HCT116 (cell line): ENCODE data around the gene IRF2. TPM values are rescaled to one million over a fixed set of nuclear protein-coding genes. Genes with fewer than 3 reads are reported as not detected.

ENCODE experiments used
- ATAC-seq: fragments of 200-7000 bp; cut with Tn5 transposase; 2 replicates; pipeline ENCODE4 v1.9.1; 2020; ENCODE audit warnings: mild to moderate bottlenecking, moderate library complexity
- BruUV-seq: library from RNA; stranded (reverse); fragments of 400-500 nt; replicated peaks from 2 replicates; lab custom pipeline; 2021; lab: Mats Ljungman, UMichigan
- CTCF ChIA-PET: fragments of 300-600 bp; sonication (Branson Sonifier 250); formaldehyde crosslinking; loops from one replicate; lab custom pipeline; 2021; ENCODE audit warnings: antibody characterized with exemption; lab: Charles Lee
- POLR2A ChIA-PET: fragments of 300-600, 350-600 bp; sonication (Branson Sonifier 250); formaldehyde crosslinking; loops from one replicate; lab custom pipeline; 2021; ENCODE audit warnings: antibody characterized with exemption; lab: Charles Lee
- RAD21 ChIA-PET, 2 experiments: fragments of 300-600 bp; sonication (Branson Sonifier 250); formaldehyde crosslinking; loops; one replicate each; lab custom pipeline; 2023; ENCODE audit warnings: low total read pairs in 2 of 2; ENCODE audit not compliant: uncharacterized antibody in 2 of 2, unreplicated experiment in 2 of 2, low non-redundant PET in 1 of 2; lab: Charles Lee
- DNase-seq: peaks from one replicate; pipeline ENCODE4 v3.0.0-alpha.2; 2010; ENCODE audit warnings: low read depth, low spot score
- H2AFZ ChIP-seq: fragments of 200-600 bp; shearing (Covaris generic), sonication (generic); 2 replicates; pipeline ENCODE4 v1.6.1; 2017; ENCODE audit warnings: low read depth, mixed run types, mixed read lengths, antibody characterized with exemption, low read length; ENCODE audit not compliant: poor library complexity, severe bottlenecking
- H3K27ac ChIP-seq: 2 replicates; pipeline ENCODE4 v1.5.1; 2012; ENCODE audit warnings: low read depth, low read length
- H3K27me3 ChIP-seq: fragments of 200-600 bp; sonication (generic); 2 replicates; pipeline ENCODE4 v1.6.1; 2016; ENCODE audit warnings: mixed run types, low read length, mixed read lengths; ENCODE audit not compliant: insufficient read depth
- H3K36me3 ChIP-seq, 2 experiments: fragments of 200-500 bp in 1 of 2; fragments of 200-600 bp in 1 of 2; sonication (Bioruptor generic) in 1 of 2; sonication (generic) in 1 of 2; 2 replicates each; pipeline versions ENCODE4 v1.5.1 to v1.6.1; 2014 to 2016; ENCODE audit warnings: low read length in 2 of 2, inconsistent platforms in 1 of 2, mixed read lengths in 1 of 2, mixed run types in 1 of 2; ENCODE audit not compliant: insufficient read depth in 2 of 2, control insufficient read depth in 1 of 2
- H3K4me1 ChIP-seq, 2 experiments: fragments of 200-600 bp in 1 of 2; sonication (generic) in 1 of 2; 2 replicates each; pipeline versions ENCODE4 v1.5.1 to v1.6.1; 2012 to 2017; ENCODE audit warnings: low read length in 2 of 2, inconsistent platforms in 1 of 2, mild to moderate bottlenecking in 1 of 2, mixed read lengths in 1 of 2, mixed run types in 1 of 2, moderate library complexity in 1 of 2; ENCODE audit not compliant: insufficient read depth in 2 of 2, control insufficient read depth in 1 of 2
- H3K4me2 ChIP-seq: fragments of 200-600 bp; sonication (generic); 2 replicates; pipeline ENCODE4 v1.6.1; 2017; ENCODE audit warnings: mixed run types, low read length, mixed read lengths
- H3K4me3 ChIP-seq, 2 experiments: fragments of 200-600 bp in 1 of 2; sonication (generic) in 1 of 2; replicated peaks in 1 of 2; 2 replicates each; pipeline ENCODE4 v1.5.1; 2011 to 2016; ENCODE audit warnings: low read length in 2 of 2, control low read depth in 1 of 2, low read depth in 1 of 2, mild to moderate bottlenecking in 1 of 2, mixed read lengths in 1 of 2, mixed run types in 1 of 2
- H3K79me2 ChIP-seq: fragments of 200-600 bp; sonication (generic); 2 replicates; pipeline ENCODE4 v1.6.1; 2017; ENCODE audit warnings: mild to moderate bottlenecking, mixed run types, low read length, moderate library complexity, mixed read lengths; ENCODE audit not compliant: insufficient read depth
- H3K9ac ChIP-seq: fragments of 200-600 bp; sonication (generic); 2 replicates; pipeline ENCODE4 v1.6.1; 2016; ENCODE audit warnings: low read length, mixed read lengths
- H3K9me2 ChIP-seq: fragments of 200-600 bp; sonication (generic), shearing (Covaris generic); 2 replicates; pipeline ENCODE4 v1.6.1; 2017; ENCODE audit warnings: mixed run types, mild to moderate bottlenecking, moderate library complexity; ENCODE audit not compliant: insufficient read depth
- H3K9me3 ChIP-seq, 2 experiments: fragments of 200-500 bp in 1 of 2; fragments of 200-600 bp in 1 of 2; sonication (Bioruptor generic) in 1 of 2; sonication (generic) in 1 of 2; 2 replicates each; pipeline ENCODE4 v1.6.1; 2014 to 2017; ENCODE audit warnings: low read length in 2 of 2, mixed read lengths in 2 of 2, inconsistent platforms in 1 of 2, low read depth in 1 of 2, mild to moderate bottlenecking in 1 of 2, mixed run types in 1 of 2, moderate library complexity in 1 of 2; ENCODE audit not compliant: control insufficient read depth in 1 of 2, insufficient read depth in 1 of 2
- H4K20me1 ChIP-seq: fragments of 200-600 bp; sonication (generic), shearing (Covaris generic); 2 replicates; pipeline ENCODE4 v1.6.1; 2017; ENCODE audit warnings: mixed run types, mild to moderate bottlenecking, moderate library complexity; ENCODE audit not compliant: insufficient read depth
- CTCF ChIP-seq, 3 experiments: fragments of 200-600 bp in 1 of 3; sonication (generic) in 1 of 3; IDR thresholded peaks in 2 of 3; conservative IDR thresholded peaks in 1 of 3; 2 replicates each; pipeline ENCODE4 v1.5.1; 2012 to 2017; ENCODE audit warnings: low read depth in 2 of 3, low read length in 2 of 3, antibody characterized with exemption in 1 of 3, borderline replicate concordance in 1 of 3, control low read depth in 1 of 3, mild to moderate bottlenecking in 1 of 3, mixed read lengths in 1 of 3, mixed run types in 1 of 3, moderate library complexity in 1 of 3; ENCODE audit not compliant: insufficient read depth in 1 of 3
- EZH2phosphoT487 ChIP-seq: fragments of 200-600 bp; IDR thresholded peaks from 2 replicates; pipeline ENCODE4 v1.6.1; 2018; ENCODE audit warnings: antibody characterized with exemption, borderline replicate concordance
- POLR2AphosphoS5 ChIP-seq: IDR thresholded peaks from 2 replicates; pipeline ENCODE4 v1.6.1; 2011; ENCODE audit warnings: mild to moderate bottlenecking, low read depth, low read length, moderate library complexity
- SIN3A ChIP-seq: IDR thresholded peaks from 2 replicates; pipeline ENCODE4 v1.6.1; 2012; ENCODE audit warnings: low read depth
- SRF ChIP-seq: IDR thresholded peaks from 2 replicates; pipeline ENCODE4 v1.6.1; 2012; ENCODE audit warnings: low read depth
- YY1 ChIP-seq: IDR thresholded peaks from 2 replicates; pipeline ENCODE4 v1.6.1; 2011; ENCODE audit warnings: low read length, low read depth, moderate library complexity, mild to moderate bottlenecking; ENCODE audit not compliant: insufficient replicate concordance; ENCODE audit errors: extremely low read depth
- ZFX ChIP-seq: fragments of 450-650 bp; IDR thresholded peaks from 2 replicates; pipeline ENCODE4 v1.6.1; 2017
- intact Hi-C: fragments of 100-400 bp; cut with micrococcal nuclease; formaldehyde crosslinking; loops from 2 replicates; pipeline ENCODE4 v1.10.0; 2022
- total RNA-seq: library from RNA; stranded (reverse); gene quantifications from one replicate; pipeline ENCODE4 v1.2.1, GENCODE V29; 2021; ENCODE audit not compliant: unreplicated experiment
- TF ChIP-seq, protein P1 (sequence below): IDR thresholded peaks from 2 replicates; pipeline ENCODE4 v1.6.1; 2011; ENCODE audit warnings: mild to moderate bottlenecking, low read length, moderate library complexity; ENCODE audit not compliant: insufficient replicate concordance; ENCODE audit errors: extremely low read depth

Gene IRF2
- total RNA-seq, 1 experiment from 2014 or later = 10.6 TPM

DNA sequence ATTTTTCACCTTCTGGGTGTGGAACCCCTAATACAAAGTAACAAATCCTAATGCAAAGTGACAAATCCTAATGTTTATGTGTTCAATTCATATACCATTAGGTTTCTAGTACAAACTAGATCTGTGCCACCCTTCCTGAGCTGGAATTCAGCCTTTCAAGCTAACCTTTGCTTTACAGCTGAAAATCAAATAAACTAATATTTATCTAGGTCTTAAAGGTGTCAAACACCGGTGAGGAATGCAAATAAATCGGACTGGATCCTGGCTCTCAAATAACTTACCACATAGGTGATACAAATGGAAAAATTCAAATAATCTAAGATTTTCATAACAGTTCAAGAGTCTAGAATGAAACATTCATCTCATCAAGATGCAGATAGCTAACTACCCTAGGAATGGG lies 11.6 kb downstream of the IRF2 start:
- H2AFZ ChIP-seq = no peak overlapping the region
- intact Hi-C loops = loop anchor here (10.0 kb wide), 1 partner anchor 862 kb away; no protein-coding TSS in a partner anchor
- no TSS peak for BruUV-seq
- DNase-seq (no peak), ATAC-seq (no peak)
- TF ChIP-seq, protein P1, sequence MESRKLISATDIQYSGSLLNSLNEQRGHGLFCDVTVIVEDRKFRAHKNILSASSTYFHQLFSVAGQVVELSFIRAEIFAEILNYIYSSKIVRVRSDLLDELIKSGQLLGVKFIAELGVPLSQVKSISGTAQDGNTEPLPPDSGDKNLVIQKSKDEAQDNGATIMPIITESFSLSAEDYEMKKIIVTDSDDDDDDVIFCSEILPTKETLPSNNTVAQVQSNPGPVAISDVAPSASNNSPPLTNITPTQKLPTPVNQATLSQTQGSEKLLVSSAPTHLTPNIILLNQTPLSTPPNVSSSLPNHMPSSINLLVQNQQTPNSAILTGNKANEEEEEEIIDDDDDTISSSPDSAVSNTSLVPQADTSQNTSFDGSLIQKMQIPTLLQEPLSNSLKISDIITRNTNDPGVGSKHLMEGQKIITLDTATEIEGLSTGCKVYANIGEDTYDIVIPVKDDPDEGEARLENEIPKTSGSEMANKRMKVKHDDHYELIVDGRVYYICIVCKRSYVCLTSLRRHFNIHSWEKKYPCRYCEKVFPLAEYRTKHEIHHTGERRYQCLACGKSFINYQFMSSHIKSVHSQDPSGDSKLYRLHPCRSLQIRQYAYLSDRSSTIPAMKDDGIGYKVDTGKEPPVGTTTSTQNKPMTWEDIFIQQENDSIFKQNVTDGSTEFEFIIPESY = no peak
- TF ChIP-seq CTCF (IDR thresholded peaks at IDR 0.05 in 2 of 3, conservative IDR thresholded peaks at IDR 0.05 in 1 of 3; ENCODE audit: borderline replicate concordance in 1 of 3, insufficient read depth in 1 of 3, low read depth in 2 of 3, low read length in 2 of 3) (no peak), EZH2phosphoT487 (no peak), SIN3A (no peak), SRF (no peak), YY1 (no peak), POLR2AphosphoS5 (no peak), ZFX (no peak)
- H3K9me3 ChIP-seq = no peaks in the 10 kb centered on the region
- no peak overlapping the region for H3K4me2 ChIP-seq
- H3K9ac ChIP-seq = no peak overlapping the region
- H3K27ac ChIP-seq = no peak overlapping the region
- no peaks in the 10 kb centered on the region for H3K4me1 ChIP-seq
- POLR2A ChIA-PET = no interaction called here
- H3K79me2 ChIP-seq = no peaks in the 10 kb centered on the region
- no peaks in the 10 kb centered on the region for H3K9me2 ChIP-seq
- no peak overlapping the region for H3K4me3 ChIP-seq
- no peaks in the 10 kb centered on the region for H4K20me1 ChIP-seq
- CTCF ChIA-PET = no interaction called here
- RAD21 ChIA-PET = no interaction called here
- no peaks in the 10 kb centered on the region for H3K36me3 ChIP-seq
- no peaks in the 10 kb centered on the region for H3K27me3 ChIP-seq
